Keratinocyte (primary cell): ENCODE measurements around the gene AQP5. TPM values are rescaled to one million over a fixed set of nuclear protein-coding genes. Genes with fewer than 3 reads are reported as not detected.

Source experiments
- DNase-seq: peaks from one replicate; pipeline ENCODE4 v3.0.0-alpha.2; 2011; ENCODE audit warnings: low read depth, missing footprints, low spot score
- FAIRE-seq: peaks from 2 replicates; lab custom pipeline; 2011; peaks lifted over from hg19 to GRCh38; lab: Jason Lieb, UNC
- H2AFZ ChIP-seq: 2 replicates; pipeline ENCODE4 v1.6.0; 2012; ENCODE audit warnings: low read length, control low read depth, inconsistent platforms; ENCODE audit not compliant: control insufficient read depth
- H3K27ac ChIP-seq: 2 replicates; pipeline ENCODE4 v1.5.1; 2011; ENCODE audit warnings: low read length; ENCODE audit not compliant: control insufficient read depth, insufficient read depth
- H3K27me3 ChIP-seq: 3 replicates; pipeline ENCODE4 v1.6.0; 2011; ENCODE audit warnings: low read length; ENCODE audit not compliant: control insufficient read depth, insufficient read depth; ENCODE audit errors: extremely low read depth
- H3K36me3 ChIP-seq, 2 experiments: 2 replicates in 1 of 2; 3 replicates in 1 of 2; pipeline ENCODE4 v1.5.1; 2011; ENCODE audit warnings: low read length in 2 of 2, mild to moderate bottlenecking in 1 of 2; ENCODE audit not compliant: control insufficient read depth in 2 of 2, insufficient read depth in 2 of 2; ENCODE audit errors: extremely low read depth in 1 of 2
- H3K4me1 ChIP-seq: 3 replicates; pipeline ENCODE4 v1.5.1; 2011; ENCODE audit warnings: low read length; ENCODE audit not compliant: control insufficient read depth, insufficient read depth; ENCODE audit errors: extremely low read depth
- H3K4me2 ChIP-seq: 3 replicates; pipeline ENCODE4 v1.6.0; 2011; ENCODE audit warnings: low read depth, low read length; ENCODE audit not compliant: control insufficient read depth, insufficient read depth; ENCODE audit errors: extremely low read depth
- H3K4me3 ChIP-seq, 3 experiments: fragments of 200-600 bp in 1 of 3; sonication (generic) in 1 of 3; 2 replicates in 2 of 3; 3 replicates in 1 of 3; pipeline ENCODE4 v1.5.1; 2011 to 2016; ENCODE audit warnings: low read length in 3 of 3, mild to moderate bottlenecking in 3 of 3, control low read depth in 2 of 3, inconsistent platforms in 1 of 3, low read depth in 1 of 3, mixed read lengths in 1 of 3, mixed run types in 1 of 3, moderate library complexity in 1 of 3; ENCODE audit not compliant: control insufficient read depth in 2 of 3, insufficient read depth in 2 of 3; ENCODE audit errors: extremely low read depth in 1 of 3
- H3K79me2 ChIP-seq: 2 replicates; pipeline ENCODE4 v1.6.0; 2012; ENCODE audit warnings: low read length; ENCODE audit not compliant: control insufficient read depth, insufficient read depth
- H3K9ac ChIP-seq: 3 replicates; pipeline ENCODE4 v1.6.0; 2011; ENCODE audit warnings: low read length; ENCODE audit not compliant: control insufficient read depth, insufficient read depth; ENCODE audit errors: extremely low read depth
- H3K9me1 ChIP-seq: 3 replicates; pipeline ENCODE4 v1.6.0; 2011; ENCODE audit warnings: low read length; ENCODE audit not compliant: control insufficient read depth, insufficient read depth; ENCODE audit errors: extremely low read depth
- H3K9me3 ChIP-seq: 2 replicates; pipeline ENCODE4 v1.5.1; 2012; ENCODE audit warnings: low read depth, low read length; ENCODE audit not compliant: control insufficient read depth
- H4K20me1 ChIP-seq: 3 replicates; pipeline ENCODE4 v1.6.0; 2011; ENCODE audit warnings: low read length; ENCODE audit not compliant: control insufficient read depth, insufficient read depth; ENCODE audit errors: extremely low read depth
- EZH2 ChIP-seq: IDR thresholded peaks from one replicate; pipeline ENCODE4 v1.6.1; 2012; ENCODE audit warnings: inconsistent platforms, mild to moderate bottlenecking, low read length, moderate library complexity
- dilution Hi-C: fragments of 300-500 bp; cut with MboI; formaldehyde crosslinking; loops from one replicate; pipeline ENCODE4 v1.7.0; 2020; ENCODE audit warnings: low sequenced_read_pairs; ENCODE audit not compliant: extremely low pct_ligation_motif_present
- polyA plus RNA-seq, 5 experiments: library from polyadenylated mRNA; depleted of rRNA in 3 of 5; stranded (reverse) in 3 of 5; stranded (forward) in 1 of 5; unstranded in 1 of 5; fragments of >200 nt; gene quantifications; 1 replicate in 1 of 5; 2 replicates in 3 of 5; 3 replicates in 1 of 5; pipeline versions ENCODE4 v1.2.1 to v1.2.3, GENCODE V29; 2011 to 2012; ENCODE audit warnings: missing spikeins in 2 of 5, low read depth in 1 of 5, low replicate concordance in 1 of 5
- TF ChIP-seq, protein P1 (sequence below), 3 experiments: IDR thresholded peaks in 1 of 3; conservative IDR thresholded peaks in 1 of 3; optimal IDR thresholded peaks in 1 of 3; 2 replicates in 2 of 3; 3 replicates in 1 of 3; pipeline versions ENCODE3 to v1.5.1; 2011; ENCODE audit warnings: low read length in 3 of 3, mild to moderate bottlenecking in 3 of 3, moderate library complexity in 2 of 3, control low read depth in 1 of 3, inconsistent platforms in 1 of 3; ENCODE audit not compliant: insufficient read depth in 2 of 3; ENCODE audit errors: extremely low read depth in 1 of 3

The AQP5 gene
- polyA plus RNA-seq, 1 donor (not counting 4 experiments of a cell fraction or from before 2014, with no cell fraction given): not detected

GRCh38 chr12:49998453-49998852 lies 36.8 kb downstream of the AQP5 start:
- Histone ChIP-seq H2AFZ (no peak overlapping the region), H3K9me1 (no peaks in the 10 kb centered on the region), H3K27ac (no peak overlapping the region), H3K9me3 (no peaks in the 10 kb centered on the region), H3K79me2 (no peaks in the 10 kb centered on the region), H3K9ac (no peak overlapping the region), H3K4me3 (no peak overlapping the region), H3K4me1 (no peaks in the 10 kb centered on the region), H3K36me3 (peaks cover 0 to 15% of the 10 kb centered on the region in 2 experiments), H3K27me3 (no peaks in the 10 kb centered on the region), H3K4me2 (no peak overlapping the region), H4K20me1 (no peaks in the 10 kb centered on the region)
- dilution Hi-C loops: no loop called here
- FAIRE-seq: no peak
- no peak for DNase-seq
- no peak for TF ChIP-seq EZH2
- TF ChIP-seq, protein P1, sequence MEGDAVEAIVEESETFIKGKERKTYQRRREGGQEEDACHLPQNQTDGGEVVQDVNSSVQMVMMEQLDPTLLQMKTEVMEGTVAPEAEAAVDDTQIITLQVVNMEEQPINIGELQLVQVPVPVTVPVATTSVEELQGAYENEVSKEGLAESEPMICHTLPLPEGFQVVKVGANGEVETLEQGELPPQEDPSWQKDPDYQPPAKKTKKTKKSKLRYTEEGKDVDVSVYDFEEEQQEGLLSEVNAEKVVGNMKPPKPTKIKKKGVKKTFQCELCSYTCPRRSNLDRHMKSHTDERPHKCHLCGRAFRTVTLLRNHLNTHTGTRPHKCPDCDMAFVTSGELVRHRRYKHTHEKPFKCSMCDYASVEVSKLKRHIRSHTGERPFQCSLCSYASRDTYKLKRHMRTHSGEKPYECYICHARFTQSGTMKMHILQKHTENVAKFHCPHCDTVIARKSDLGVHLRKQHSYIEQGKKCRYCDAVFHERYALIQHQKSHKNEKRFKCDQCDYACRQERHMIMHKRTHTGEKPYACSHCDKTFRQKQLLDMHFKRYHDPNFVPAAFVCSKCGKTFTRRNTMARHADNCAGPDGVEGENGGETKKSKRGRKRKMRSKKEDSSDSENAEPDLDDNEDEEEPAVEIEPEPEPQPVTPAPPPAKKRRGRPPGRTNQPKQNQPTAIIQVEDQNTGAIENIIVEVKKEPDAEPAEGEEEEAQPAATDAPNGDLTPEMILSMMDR (optimal IDR thresholded peaks at IDR 0.05 in 1 of 3, IDR thresholded peaks at IDR 0.05 in 1 of 3, conservative IDR thresholded peaks at IDR 0.05 in 1 of 3; ENCODE audit: extremely low read depth in 1 of 3, insufficient read depth in 2 of 3, low read length in 3 of 3): no peak

- DNase-seq: no peak
- Histone ChIP-seq H3K4me2 (no peak overlapping the region), H3K9me1 (no peaks in the 10 kb centered on the region), H3K9ac (no peak overlapping the region), H3K4me3 (no peak overlapping the region), H3K79me2 (peaks cover 7% of the 10 kb centered on the region), H3K27ac (no peak overlapping the region), H3K4me1 (no peaks in the 10 kb centered on the region), H3K9me3 (no peaks in the 10 kb centered on the region), H4K20me1 (no peaks in the 10 kb centered on the region), H3K36me3 (peaks cover 9 to 19% of the 10 kb centered on the region in 2 experiments), H3K27me3 (no peaks in the 10 kb centered on the region), H2AFZ (no peak overlapping the region)
- TF ChIP-seq, protein P1 (optimal IDR thresholded peaks at IDR 0.05 in 1 of 3, IDR thresholded peaks at IDR 0.05 in 1 of 3, conservative IDR thresholded peaks at IDR 0.05 in 1 of 3; ENCODE audit: extremely low read depth in 1 of 3, insufficient read depth in 2 of 3, low read length in 3 of 3): no peak
- TF ChIP-seq EZH2: no peak
- no peak for FAIRE-seq
- dilution Hi-C loops: loop anchor here (10.0 kb wide), 1 partner anchor 61 kb away; no protein-coding TSS in a partner anchor
Observed at GRCh38 chr12:50003595-50003994, 41.9 kb downstream of the AQP5 start.
